HepG2 (cell line): Measurements from ENCODE around the gene TOP2A. TPM values are rescaled to one million over a fixed set of nuclear protein-coding genes. Genes with fewer than 3 reads are reported as not detected.

ENCODE experiments used
- HDAC1 ChIP-seq: sonication (generic); formaldehyde crosslinking; IDR thresholded peaks from 2 replicates; pipeline ENCODE4 v1.5.1; 2020; ENCODE audit warnings: mild to moderate bottlenecking, missing genetic modification reagents
- HMG20A ChIP-seq: IDR thresholded peaks from 2 replicates; pipeline ENCODE4 v1.6.1; 2016; ENCODE audit warnings: borderline replicate concordance
- HOXA3 ChIP-seq: sonication (generic); formaldehyde crosslinking; IDR thresholded peaks from 2 replicates; pipeline ENCODE4 v1.5.0; 2020; ENCODE audit warnings: missing genetic modification reagents
- IKZF1 ChIP-seq: fragments of 450-650 bp; IDR thresholded peaks from 2 replicates; pipeline ENCODE4 v1.7.1; 2016
- KDM5A ChIP-seq: fragments of 200-600 bp; sonication (generic); IDR thresholded peaks from 2 replicates; pipeline ENCODE4 v1.7.0; 2018; ENCODE audit warnings: antibody characterized with exemption, mild to moderate bottlenecking, low read length, borderline replicate concordance
- KLF16 ChIP-seq, 2 experiments: sonication (generic) in 1 of 2; formaldehyde crosslinking in 1 of 2; IDR thresholded peaks; 2 replicates each; pipeline versions ENCODE4 v1.6.1 to v1.8.0; 2016 to 2023; ENCODE audit warnings: missing genetic modification reagents in 2 of 2, missing compliant biosample characterization in 1 of 2
- MAZ ChIP-seq, 2 experiments: sonication (generic) in 1 of 2; formaldehyde crosslinking in 1 of 2; IDR thresholded peaks; 2 replicates each; pipeline versions ENCODE4 v1.5.0 to v1.6.1; 2012 to 2020; ENCODE audit warnings: low read depth in 2 of 2, mild to moderate bottlenecking in 2 of 2, borderline replicate concordance in 1 of 2, improper control_type of control experiment in 1 of 2, low read length in 1 of 2, missing genetic modification reagents in 1 of 2, moderate library complexity in 1 of 2
- NKX3-1 ChIP-seq: sonication (generic); formaldehyde crosslinking; IDR thresholded peaks from 2 replicates; pipeline ENCODE4 v1.5.0; 2020; ENCODE audit warnings: missing genetic modification reagents
- ZBTB38 ChIP-seq: sonication (generic); formaldehyde crosslinking; IDR thresholded peaks from 2 replicates; pipeline ENCODE4 v1.5.1; 2020; ENCODE audit warnings: mild to moderate bottlenecking, missing genetic modification reagents
- ZNF17 ChIP-seq: sonication (generic); formaldehyde crosslinking; IDR thresholded peaks from 2 replicates; pipeline ENCODE4 v1.5.0; 2020; ENCODE audit warnings: mild to moderate bottlenecking, missing genetic modification reagents
- polyA plus RNA-seq, 8 experiments: library from polyadenylated mRNA; depleted of rRNA in 3 of 8; stranded (reverse) in 7 of 8; unstranded in 1 of 8; fragments of >200 nt; fragmentation: Illumina TruSeq in 4 of 8; extraction: Trizol in 4 of 8; gene quantifications; 2 replicates each; pipeline versions ENCODE4 v1.2.1 to v1.2.3, GENCODE V29; 2011 to 2016; ENCODE audit warnings: low read depth in 4 of 8, missing spikeins in 1 of 8, mixed read lengths in 1 of 8; ENCODE audit not compliant: insufficient read depth in 1 of 8
- total RNA-seq, 5 experiments: library from RNA; depleted of rRNA; stranded (reverse); fragments of >200 nt; fragmentation: Illumina TruSeq; extraction: Trizol; gene quantifications; 2 replicates each; pipeline ENCODE4 v1.2.3, GENCODE V29; 2016; ENCODE audit warnings: low read depth in 1 of 5
- TF ChIP-seq, protein P1 (sequence below): sonication (generic); formaldehyde crosslinking; IDR thresholded peaks from 2 replicates; pipeline ENCODE4 v1.4.0; 2020; ENCODE audit warnings: missing genetic modification reagents
- TF ChIP-seq, protein P2 (sequence below): sonication (generic); formaldehyde crosslinking; IDR thresholded peaks from 2 replicates; pipeline ENCODE4 v1.9.0; 2021; ENCODE audit warnings: missing genetic modification reagents, borderline replicate concordance
- TF ChIP-seq, protein P3 (sequence below): sonication (generic); formaldehyde crosslinking; IDR thresholded peaks from 2 replicates; pipeline ENCODE4 v1.8.0; 2022; ENCODE audit warnings: mild to moderate bottlenecking, missing genetic modification reagents, borderline replicate concordance
- TF ChIP-seq, protein P4 (sequence below): IDR thresholded peaks from 2 replicates; pipeline ENCODE4 v1.6.1; 2016; ENCODE audit warnings: missing genetic modification reagents, missing compliant biosample characterization
- TF ChIP-seq, protein P5 (sequence below): sonication (generic); formaldehyde crosslinking; IDR thresholded peaks from 2 replicates; pipeline ENCODE4 v1.4.0; 2020; ENCODE audit warnings: missing genetic modification reagents, borderline replicate concordance
- TF ChIP-seq, protein P6 (sequence below): IDR thresholded peaks from 2 replicates; pipeline ENCODE4 v1.6.1; 2016
- TF ChIP-seq, protein P7 (sequence below): sonication (generic); formaldehyde crosslinking; IDR thresholded peaks from 2 replicates; pipeline ENCODE4 v1.4.0; 2020; ENCODE audit warnings: mild to moderate bottlenecking, missing genetic modification reagents

The TOP2A gene
- total and polyA plus RNA-seq, 2 of the 13 experiments (the other 11 are each of a cell fraction or from before 2014, with no cell fraction given), result 108 to 327 TPM

DNA sequence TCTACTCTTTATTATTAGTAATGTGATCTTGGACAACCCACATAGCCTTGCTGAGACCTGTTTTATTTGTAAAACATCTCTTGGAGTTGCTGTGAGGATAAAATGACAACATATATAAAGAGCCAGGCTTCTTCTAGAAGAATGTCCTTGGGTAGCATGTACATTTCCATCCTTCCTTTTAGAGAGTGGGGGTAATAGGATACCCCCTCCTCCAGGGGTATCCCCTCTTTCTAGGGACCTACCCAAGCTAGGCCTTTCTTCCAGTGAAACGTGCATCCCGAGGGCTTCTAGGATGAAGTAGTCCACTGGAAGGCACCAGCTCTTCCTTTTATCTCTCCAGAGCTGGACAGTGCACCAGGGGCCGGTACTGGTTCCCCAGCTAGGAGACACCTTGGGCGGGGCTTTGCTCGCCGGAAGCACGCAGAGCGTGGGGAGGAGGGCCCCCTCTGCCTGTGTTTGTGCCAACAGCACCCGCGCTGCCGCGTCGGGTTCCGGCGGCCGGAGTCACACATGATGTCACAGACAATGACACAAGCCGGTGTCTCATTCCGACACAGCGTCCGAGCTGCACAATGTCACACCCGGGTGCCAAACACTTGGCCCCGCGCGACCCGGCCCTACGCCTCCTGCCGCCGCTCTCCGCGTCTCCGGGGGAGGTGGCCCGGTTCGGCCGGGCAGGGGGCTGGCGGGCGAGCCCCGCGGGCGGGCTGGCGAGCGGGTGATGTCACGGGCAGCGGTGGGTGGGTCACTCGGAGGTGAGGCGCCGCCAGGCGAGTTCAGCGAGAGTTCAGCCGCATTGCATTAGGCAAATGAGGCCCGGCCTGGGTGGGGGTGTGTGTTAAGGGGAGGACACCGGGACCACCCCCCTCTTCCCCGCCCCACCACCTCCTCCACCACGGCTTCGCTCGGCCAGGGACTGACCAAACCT, 76.6 kb downstream of the TOP2A start (continued):
- TF ChIP-seq, protein P1, sequence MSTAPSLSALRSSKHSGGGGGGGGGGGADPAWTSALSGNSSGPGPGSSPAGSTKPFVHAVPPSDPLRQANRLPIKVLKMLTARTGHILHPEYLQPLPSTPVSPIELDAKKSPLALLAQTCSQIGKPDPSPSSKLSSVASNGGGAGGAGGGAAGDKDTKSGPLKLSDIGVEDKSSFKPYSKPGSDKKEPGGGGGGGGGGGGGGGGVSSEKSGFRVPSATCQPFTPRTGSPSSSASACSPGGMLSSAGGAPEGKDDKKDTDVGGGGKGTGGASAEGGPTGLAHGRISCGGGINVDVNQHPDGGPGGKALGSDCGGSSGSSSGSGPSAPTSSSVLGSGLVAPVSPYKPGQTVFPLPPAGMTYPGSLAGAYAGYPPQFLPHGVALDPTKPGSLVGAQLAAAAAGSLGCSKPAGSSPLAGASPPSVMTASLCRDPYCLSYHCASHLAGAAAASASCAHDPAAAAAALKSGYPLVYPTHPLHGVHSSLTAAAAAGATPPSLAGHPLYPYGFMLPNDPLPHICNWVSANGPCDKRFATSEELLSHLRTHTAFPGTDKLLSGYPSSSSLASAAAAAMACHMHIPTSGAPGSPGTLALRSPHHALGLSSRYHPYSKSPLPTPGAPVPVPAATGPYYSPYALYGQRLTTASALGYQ (CRISPR knock-in tag), result peak; percentile 29; the same call in 1 of the 2 replicates
- TF ChIP-seq, protein P2, sequence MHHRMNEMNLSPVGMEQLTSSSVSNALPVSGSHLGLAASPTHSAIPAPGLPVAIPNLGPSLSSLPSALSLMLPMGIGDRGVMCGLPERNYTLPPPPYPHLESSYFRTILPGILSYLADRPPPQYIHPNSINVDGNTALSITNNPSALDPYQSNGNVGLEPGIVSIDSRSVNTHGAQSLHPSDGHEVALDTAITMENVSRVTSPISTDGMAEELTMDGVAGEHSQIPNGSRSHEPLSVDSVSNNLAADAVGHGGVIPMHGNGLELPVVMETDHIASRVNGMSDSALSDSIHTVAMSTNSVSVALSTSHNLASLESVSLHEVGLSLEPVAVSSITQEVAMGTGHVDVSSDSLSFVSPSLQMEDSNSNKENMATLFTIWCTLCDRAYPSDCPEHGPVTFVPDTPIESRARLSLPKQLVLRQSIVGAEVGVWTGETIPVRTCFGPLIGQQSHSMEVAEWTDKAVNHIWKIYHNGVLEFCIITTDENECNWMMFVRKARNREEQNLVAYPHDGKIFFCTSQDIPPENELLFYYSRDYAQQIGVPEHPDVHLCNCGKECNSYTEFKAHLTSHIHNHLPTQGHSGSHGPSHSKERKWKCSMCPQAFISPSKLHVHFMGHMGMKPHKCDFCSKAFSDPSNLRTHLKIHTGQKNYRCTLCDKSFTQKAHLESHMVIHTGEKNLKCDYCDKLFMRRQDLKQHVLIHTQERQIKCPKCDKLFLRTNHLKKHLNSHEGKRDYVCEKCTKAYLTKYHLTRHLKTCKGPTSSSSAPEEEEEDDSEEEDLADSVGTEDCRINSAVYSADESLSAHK (CRISPR knock-in tag), result no peak
- TF ChIP-seq NKX3-1 (CRISPR knock-in tag) (no peak), MAZ (IDR thresholded peaks at IDR 0.05; ENCODE audit: borderline replicate concordance, low read depth, low read length) (peak; percentile 92), MAZ (CRISPR knock-in tag; IDR thresholded peaks at IDR 0.05; ENCODE audit: low read depth) (peak; percentile 70; the same call in 1 of the 2 replicates), KDM5A (0 out of 2 replicates have a peak, but pooled peaks have one; percentile 22), KLF16 (CRISPR knock-in tag; IDR thresholded peaks at IDR 0.05) (peak in 1 of 2 experiments; percentile 77; a peak in 1 of 4 replicates), HOXA3 (CRISPR knock-in tag) (peak; percentile 99), IKZF1 (no peak), HMG20A (CRISPR knock-in tag) (no peak; the same call in 1 of the 2 replicates), ZNF17 (no peak), ZBTB38 (CRISPR knock-in tag) (peak; percentile 84), HDAC1 (CRISPR knock-in tag) (peak; percentile 48; the same call in 1 of the 2 replicates)
- TF ChIP-seq, protein P3, sequence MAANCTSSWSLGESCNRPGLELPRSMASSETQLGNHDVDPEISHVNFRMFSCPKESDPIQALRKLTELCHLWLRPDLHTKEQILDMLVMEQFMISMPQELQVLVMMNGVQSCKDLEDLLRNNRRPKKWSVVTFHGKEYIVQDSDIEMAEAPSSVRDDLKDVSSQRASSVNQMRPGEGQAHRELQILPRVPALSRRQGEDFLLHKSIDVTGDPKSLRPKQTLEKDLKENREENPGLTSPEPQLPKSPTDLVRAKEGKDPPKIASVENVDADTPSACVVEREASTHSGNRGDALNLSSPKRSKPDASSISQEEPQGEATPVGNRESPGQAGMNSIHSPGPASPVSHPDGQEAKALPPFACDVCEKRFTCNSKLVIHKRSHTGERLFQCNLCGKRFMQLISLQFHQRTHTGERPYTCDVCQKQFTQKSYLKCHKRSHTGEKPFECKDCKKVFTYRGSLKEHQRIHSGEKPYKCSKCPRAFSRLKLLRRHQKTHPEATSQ (CRISPR knock-in tag), result no peak
- TF ChIP-seq, protein P4, sequence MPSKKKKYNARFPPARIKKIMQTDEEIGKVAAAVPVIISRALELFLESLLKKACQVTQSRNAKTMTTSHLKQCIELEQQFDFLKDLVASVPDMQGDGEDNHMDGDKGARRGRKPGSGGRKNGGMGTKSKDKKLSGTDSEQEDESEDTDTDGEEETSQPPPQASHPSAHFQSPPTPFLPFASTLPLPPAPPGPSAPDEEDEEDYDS (CRISPR knock-in tag), result peak; percentile 68
- TF ChIP-seq, protein P5, sequence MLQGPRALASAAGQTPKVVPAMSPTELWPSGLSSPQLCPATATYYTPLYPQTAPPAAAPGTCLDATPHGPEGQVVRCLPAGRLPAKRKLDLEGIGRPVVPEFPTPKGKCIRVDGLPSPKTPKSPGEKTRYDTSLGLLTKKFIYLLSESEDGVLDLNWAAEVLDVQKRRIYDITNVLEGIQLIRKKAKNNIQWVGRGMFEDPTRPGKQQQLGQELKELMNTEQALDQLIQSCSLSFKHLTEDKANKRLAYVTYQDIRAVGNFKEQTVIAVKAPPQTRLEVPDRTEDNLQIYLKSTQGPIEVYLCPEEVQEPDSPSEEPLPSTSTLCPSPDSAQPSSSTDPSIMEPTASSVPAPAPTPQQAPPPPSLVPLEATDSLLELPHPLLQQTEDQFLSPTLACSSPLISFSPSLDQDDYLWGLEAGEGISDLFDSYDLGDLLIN, result 0 out of 2 replicates have a peak, but pooled peaks have one; percentile 72
- TF ChIP-seq, protein P6, sequence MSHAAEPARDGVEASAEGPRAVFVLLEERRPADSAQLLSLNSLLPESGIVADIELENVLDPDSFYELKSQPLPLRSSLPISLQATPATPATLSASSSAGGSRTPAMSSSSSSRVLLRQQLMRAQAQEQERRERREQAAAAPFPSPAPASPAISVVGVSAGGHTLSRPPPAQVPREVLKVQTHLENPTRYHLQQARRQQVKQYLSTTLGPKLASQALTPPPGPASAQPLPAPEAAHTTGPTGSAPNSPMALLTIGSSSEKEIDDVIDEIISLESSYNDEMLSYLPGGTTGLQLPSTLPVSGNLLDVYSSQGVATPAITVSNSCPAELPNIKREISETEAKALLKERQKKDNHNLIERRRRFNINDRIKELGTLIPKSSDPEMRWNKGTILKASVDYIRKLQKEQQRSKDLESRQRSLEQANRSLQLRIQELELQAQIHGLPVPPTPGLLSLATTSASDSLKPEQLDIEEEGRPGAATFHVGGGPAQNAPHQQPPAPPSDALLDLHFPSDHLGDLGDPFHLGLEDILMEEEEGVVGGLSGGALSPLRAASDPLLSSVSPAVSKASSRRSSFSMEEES (CRISPR knock-in tag), result peak; percentile 60
- TF ChIP-seq, protein P7, sequence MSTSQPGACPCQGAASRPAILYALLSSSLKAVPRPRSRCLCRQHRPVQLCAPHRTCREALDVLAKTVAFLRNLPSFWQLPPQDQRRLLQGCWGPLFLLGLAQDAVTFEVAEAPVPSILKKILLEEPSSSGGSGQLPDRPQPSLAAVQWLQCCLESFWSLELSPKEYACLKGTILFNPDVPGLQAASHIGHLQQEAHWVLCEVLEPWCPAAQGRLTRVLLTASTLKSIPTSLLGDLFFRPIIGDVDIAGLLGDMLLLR, result peak; percentile 93
